Measurements from ENCODE around the gene ANKRD37. TPM values are rescaled to one million over a fixed set of nuclear protein-coding genes. Genes with fewer than 3 reads are reported as not detected.

Gene ANKRD37
- total and polyA plus RNA-seq, 2 donors from 2014 or later, result 13.0 to 14.2 TPM

DNA sequence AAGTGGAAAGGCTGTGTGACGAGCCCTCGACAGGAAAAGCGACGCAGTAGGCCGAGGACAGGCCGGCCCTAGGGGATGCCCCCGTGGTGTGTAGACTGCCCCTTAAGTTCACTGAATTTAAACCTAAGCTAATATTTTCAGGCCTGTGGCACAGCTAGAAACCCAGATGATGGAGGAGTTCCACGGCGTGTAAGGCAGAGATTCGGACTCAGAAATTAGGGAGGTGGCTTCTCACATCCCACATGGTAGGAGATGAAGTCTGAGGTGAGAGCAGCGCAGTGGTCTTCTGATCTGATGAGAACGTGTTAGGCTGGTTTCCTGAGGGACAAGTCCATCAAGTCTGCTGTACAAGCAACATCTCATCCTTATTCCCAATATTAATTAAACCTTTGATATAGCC lies 8.7 kb upstream of the ANKRD37 start:
- H3K9me3 ChIP-seq (ENCODE audit: control insufficient read depth in 2 of 3, insufficient read depth in 1 of 3, low read length in 3 of 3), result no peaks in the 10 kb centered on the region
- no peak overlapping the region for H3K27ac ChIP-seq (ENCODE audit: low read depth in 2 of 2, low read length in 2 of 2)
- no peaks in the 10 kb centered on the region for H3K4me1 ChIP-seq (ENCODE audit: control insufficient read depth in 2 of 3, insufficient read depth in 2 of 3, low read depth in 1 of 3, low read length in 3 of 3)
- DNase-seq (no peak), FAIRE-seq (no peak)
- intact Hi-C loops (cut with DNase I), result no loop called here
- H3K9ac ChIP-seq (ENCODE audit: low read length in 3 of 3), result no peak overlapping the region
- no peak overlapping the region for H3K4me3 ChIP-seq (ENCODE audit: low read length in 3 of 3)
- no peaks in the 10 kb centered on the region for H3K36me3 ChIP-seq (ENCODE audit: control insufficient read depth in 2 of 3, insufficient read depth in 3 of 3, low read length in 3 of 3)
- TF ChIP-seq, protein P1, sequence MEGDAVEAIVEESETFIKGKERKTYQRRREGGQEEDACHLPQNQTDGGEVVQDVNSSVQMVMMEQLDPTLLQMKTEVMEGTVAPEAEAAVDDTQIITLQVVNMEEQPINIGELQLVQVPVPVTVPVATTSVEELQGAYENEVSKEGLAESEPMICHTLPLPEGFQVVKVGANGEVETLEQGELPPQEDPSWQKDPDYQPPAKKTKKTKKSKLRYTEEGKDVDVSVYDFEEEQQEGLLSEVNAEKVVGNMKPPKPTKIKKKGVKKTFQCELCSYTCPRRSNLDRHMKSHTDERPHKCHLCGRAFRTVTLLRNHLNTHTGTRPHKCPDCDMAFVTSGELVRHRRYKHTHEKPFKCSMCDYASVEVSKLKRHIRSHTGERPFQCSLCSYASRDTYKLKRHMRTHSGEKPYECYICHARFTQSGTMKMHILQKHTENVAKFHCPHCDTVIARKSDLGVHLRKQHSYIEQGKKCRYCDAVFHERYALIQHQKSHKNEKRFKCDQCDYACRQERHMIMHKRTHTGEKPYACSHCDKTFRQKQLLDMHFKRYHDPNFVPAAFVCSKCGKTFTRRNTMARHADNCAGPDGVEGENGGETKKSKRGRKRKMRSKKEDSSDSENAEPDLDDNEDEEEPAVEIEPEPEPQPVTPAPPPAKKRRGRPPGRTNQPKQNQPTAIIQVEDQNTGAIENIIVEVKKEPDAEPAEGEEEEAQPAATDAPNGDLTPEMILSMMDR (IDR thresholded peaks at IDR 0.05; ENCODE audit: borderline replicate concordance, extremely low read depth, insufficient read depth), result no peak
- H3K27me3 ChIP-seq (ENCODE audit: control insufficient read depth, insufficient read depth, low read length), result no peaks in the 10 kb centered on the region

DNA sequence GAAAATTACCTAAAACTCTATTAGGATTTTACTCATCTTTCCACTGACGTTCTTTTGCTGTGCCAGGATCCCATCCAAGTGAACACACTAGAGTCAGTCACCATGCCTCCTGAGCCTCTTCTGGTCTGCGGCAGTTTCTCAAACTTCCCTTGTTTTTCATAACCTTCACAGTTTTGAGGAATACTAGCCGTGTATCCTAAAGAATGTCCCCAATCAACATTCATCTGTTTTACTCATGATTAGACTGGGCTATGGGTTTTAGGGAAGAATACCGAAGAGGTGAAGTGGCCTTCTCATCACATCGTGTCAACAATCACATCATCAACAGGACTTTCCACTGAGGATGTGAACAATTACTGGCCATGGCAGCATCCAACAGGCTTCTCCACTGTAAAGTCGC lies 5.7 kb upstream of the ANKRD37 start:
- Histone ChIP-seq H3K4me1 (ENCODE audit: control insufficient read depth in 2 of 3, insufficient read depth in 2 of 3, low read depth in 1 of 3, low read length in 3 of 3) (peaks cover 0 to 2% (median 0%) of the 10 kb centered on the region in 3 donors), H3K27ac (ENCODE audit: low read depth in 2 of 2, low read length in 2 of 2) (no peak overlapping the region), H3K36me3 (ENCODE audit: control insufficient read depth in 2 of 3, insufficient read depth in 3 of 3, low read length in 3 of 3) (no peaks in the 10 kb centered on the region), H3K27me3 (ENCODE audit: control insufficient read depth, insufficient read depth, low read length) (no peaks in the 10 kb centered on the region), H3K9me3 (ENCODE audit: control insufficient read depth in 2 of 3, insufficient read depth in 1 of 3, low read length in 3 of 3) (no peaks in the 10 kb centered on the region), H3K4me3 (ENCODE audit: low read length in 3 of 3) (no peak overlapping the region), H3K9ac (ENCODE audit: low read length in 3 of 3) (no peak overlapping the region)
- TF ChIP-seq, protein P1 (IDR thresholded peaks at IDR 0.05; ENCODE audit: borderline replicate concordance, extremely low read depth, insufficient read depth), result no peak
- no peak for DNase-seq
- intact Hi-C loops (cut with DNase I), result no loop called here
- FAIRE-seq, result no peak

DNA sequence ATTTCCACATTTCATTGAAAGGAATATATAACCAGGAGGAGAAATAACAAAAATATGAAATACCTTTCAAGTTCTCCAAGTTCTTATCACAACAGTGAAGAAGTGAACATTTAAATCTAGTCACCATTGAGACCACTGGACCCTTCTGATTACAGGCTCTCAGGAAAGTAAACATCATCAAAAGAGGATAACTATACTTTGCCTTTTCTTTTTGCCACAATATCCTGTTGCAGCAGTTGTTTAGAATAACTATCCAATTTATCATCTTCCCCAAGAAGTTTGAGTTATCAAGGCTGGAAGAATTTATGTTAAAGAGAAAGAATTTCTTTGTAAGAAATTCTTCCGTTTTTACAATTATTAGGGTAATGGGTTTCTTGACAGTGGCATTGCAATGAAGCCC lies 4.5 kb upstream of the ANKRD37 start:
- no peak for FAIRE-seq

More for the DNA sequence above, 4.5 kb upstream of the ANKRD37 start:
- Histone ChIP-seq H3K9me3 (ENCODE audit: control insufficient read depth in 2 of 3, insufficient read depth in 1 of 3, low read length in 3 of 3) (no peaks in the 10 kb centered on the region), H3K4me1 (ENCODE audit: control insufficient read depth in 2 of 3, insufficient read depth in 2 of 3, low read depth in 1 of 3, low read length in 3 of 3) (peaks cover 0 to 6% (median 0%) of the 10 kb centered on the region in 3 donors), H3K36me3 (ENCODE audit: control insufficient read depth in 2 of 3, insufficient read depth in 3 of 3, low read length in 3 of 3) (no peaks in the 10 kb centered on the region), H3K4me3 (ENCODE audit: low read length in 3 of 3) (no peak overlapping the region), H3K27me3 (ENCODE audit: control insufficient read depth, insufficient read depth, low read length) (no peaks in the 10 kb centered on the region), H3K27ac (ENCODE audit: low read depth in 2 of 2, low read length in 2 of 2) (no peak overlapping the region), H3K9ac (ENCODE audit: low read length in 3 of 3) (no peak overlapping the region)
- TF ChIP-seq, protein P1 (IDR thresholded peaks at IDR 0.05; ENCODE audit: borderline replicate concordance, extremely low read depth, insufficient read depth), result no peak
- intact Hi-C loops (cut with DNase I), result no loop called here
- DNase-seq, result no peak
